Hepatic stellate cell (primary cell): ENCODE data around the gene BBOX1.
"Not testable (repeated sequence)": the region's sequence is repeated elsewhere in the genome, so short reads cannot be mapped to it uniquely, and the experiment has no call there.

Experiments
- DNase-seq: peaks from one replicate; pipeline ENCODE4 v3.0.0; 2011; ENCODE audit warnings: low spot score

The BBOX1 gene

DNA sequence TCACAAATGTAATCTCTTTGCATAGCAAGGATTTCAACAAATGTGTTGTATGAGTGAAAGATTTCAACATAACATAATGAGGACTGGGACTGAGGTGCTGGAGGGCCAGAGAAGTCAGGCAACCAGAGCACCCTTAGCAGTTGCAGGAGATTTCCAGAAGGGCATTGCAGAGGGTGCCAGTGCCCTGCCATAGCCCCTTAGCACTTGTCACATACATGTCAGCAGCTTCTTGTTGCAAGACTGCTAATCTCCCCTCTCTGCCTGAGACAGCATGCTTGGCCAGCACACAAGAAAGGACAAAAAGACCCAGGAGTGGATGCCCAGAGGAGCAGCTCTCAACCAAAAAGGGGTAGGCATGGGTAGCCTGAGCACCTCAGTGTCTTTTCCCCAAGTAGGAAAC is 43.2 kb downstream of the BBOX1 start:
- no peak for DNase-seq

DNA sequence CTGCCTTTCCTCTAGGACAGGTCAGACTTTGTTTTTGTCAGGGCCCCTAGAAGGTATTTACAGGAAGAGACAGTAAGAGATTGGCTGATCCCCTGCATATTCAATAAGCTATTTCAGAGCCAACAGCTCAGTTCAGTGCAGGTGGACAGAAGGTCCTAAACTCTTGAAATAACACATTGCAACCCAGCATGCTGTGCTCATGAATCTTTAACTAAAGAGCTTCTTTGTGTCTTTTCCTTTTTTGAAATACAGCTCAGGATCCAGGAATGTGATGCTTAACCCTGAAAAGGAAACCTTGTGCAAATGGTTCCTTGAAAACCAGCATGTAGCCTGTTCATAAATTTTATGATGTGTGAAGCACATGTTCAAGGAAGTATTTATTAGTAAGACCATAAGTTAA is 43.9 kb downstream of the BBOX1 start:
- no peak for DNase-seq

DNA sequence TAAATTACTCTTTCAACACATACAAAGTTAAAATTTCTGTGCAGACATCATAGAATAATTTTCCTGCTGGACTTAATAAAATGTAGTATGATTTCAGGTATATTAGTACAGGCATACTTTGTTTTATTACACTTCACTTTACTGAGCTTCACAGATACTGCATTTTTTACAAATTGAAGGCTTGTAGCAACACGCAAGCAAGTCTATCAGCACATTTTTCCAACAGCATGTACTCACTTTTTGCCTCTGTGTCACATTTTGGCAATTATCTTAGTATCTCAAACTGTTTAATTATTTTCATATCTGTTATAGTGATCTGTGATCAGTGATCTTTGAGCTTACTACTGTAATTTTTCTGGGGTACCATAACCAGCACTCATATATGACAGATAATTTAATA is 44.5 kb downstream of the BBOX1 start:
- no peak for DNase-seq

DNA sequence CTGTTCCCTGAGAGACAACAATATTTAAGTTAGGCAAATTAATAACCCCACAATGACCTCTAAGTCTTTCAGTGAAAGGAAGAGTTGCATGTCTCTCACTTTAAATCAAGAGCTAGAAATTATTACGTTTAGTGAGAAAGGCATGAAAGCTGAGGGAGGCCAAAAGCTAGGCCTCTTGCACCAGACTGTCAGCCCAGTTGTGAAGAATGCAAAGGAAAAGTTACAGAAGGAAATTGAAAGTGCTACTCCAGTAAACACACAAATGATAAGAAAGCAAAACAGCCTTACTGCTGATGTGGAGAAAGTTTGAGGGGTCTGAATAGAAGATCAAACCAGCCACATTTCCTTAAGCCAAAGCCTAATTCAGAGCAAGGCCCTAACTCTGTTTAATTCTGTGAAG is 45.0 kb downstream of the BBOX1 start:
- DNase-seq: no peak

DNA sequence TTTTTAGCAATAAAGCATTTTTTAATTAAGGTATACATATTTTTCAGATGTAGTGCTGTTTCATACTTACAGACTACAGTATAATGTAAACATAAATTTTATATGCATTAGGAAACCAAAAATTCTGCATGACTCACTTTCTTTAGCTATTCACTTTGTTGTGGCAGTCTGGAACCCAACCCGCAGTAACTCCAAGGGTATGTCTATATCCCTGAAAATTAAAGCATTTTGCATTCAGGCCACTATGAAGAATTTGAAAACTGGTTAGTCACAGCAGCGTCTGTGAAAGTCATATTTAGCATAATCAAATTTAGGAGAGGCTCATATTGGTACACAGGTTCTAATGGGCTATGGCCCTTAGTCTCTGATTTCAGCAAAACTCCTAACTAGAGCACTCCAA is 46.8 kb downstream of the BBOX1 start:
- DNase-seq: no peak

DNA sequence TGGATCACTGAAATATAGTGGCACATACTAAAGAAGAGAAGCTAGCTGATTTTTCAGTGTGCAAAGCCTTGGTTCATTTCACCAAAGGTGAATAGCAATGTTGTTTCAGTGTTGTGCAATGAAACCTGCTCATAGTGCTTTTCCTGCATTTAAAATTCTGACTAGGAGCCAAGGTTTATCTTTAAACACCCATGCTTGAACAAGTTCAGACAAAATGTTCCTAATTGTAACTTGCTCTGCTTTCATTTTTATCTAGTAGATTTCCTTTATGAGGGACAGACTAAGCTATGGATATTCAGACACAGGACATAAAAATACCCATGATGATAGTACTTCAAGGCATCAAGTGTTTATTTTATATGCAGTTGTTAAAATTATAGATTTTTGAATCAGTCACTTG is 47.7 kb downstream of the BBOX1 start:
- no peak for DNase-seq

DNA sequence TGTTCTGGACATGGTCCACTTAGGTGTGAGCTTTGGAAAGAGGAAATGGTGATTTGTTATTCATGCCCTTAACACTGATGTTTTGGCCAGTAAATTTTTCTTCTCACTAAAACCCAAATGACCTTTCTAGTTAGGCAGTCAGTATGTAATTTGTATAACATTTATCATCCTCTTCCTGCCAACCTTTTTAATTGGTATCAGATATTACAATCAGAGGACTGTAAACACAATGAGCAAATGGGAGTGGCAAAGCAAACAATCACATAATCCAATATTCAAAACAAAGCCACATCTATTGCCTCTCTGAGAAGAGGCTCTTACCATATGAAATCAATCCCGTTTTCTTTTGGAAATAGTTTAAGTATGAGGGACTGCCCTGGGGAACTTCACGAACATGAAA is 49.1 kb downstream of the BBOX1 start:
- DNase-seq: no peak

DNA sequence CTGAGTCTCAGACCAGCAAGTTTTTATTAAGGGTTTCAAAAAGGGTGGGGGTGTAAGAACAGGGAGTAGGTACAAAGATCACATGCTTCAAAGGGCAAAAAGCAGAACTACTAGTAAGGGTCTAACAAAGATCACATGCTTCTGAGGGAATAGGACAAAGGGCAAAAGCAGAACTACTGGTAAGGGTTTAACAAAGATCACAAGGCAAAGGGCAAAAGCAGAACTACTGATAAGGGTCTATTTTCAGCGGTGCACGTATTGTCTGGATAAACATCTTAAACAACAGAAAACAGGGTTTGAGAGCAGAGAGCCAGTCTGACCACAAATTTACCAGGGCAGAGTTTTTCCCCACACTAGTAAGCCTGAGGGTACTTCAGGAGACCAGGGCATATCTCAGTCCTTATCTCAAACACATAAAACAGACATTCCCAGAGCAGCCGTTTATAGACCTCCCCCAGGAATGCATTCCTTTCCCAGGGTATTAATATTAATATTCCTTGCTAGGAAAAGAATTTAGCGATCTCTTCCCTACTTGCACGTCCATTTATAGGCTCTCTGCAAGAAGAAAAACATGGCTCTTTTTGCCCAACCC is 49.8 kb downstream of the BBOX1 start:
- DNase-seq: not testable (repeated sequence)

DNA sequence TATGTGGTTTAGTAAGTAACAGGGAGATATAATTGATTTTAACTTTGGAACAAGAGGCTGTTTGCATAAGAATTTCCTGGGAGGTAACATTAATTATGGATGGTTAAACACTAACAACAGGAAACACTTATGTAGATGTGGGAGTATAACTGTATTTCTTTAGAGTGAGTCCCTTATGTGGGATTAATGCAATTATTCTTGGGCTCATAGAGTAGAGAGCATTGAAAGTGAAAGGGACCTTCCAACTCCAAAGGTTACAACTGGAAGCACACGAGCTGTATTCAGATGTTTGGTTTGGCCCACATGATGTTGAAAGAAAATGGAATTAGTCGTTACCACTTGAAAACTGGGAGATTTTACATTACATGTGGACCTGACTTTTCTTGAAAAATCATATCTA is 53.5 kb downstream of the BBOX1 start:
- DNase-seq: no peak

DNA sequence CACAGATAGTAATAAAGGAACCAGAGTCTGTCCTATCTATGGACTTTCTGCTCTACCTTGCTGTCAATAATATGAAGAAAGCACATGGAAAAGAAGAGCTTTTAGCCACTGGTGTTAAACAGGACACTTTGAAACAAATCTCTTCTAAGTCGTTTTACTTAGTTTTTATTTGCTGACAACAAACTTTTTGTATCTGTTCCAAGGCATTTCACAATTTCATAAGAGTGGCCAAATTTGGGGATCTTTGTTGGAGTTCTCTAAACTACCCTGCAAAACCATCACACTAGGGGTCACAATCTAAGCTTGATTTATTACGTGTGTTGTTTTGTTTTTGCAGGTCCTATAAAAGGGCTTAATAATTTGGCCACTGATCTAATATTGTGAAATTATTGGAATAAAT is 54.4 kb downstream of the BBOX1 start:
- no peak for DNase-seq

DNA sequence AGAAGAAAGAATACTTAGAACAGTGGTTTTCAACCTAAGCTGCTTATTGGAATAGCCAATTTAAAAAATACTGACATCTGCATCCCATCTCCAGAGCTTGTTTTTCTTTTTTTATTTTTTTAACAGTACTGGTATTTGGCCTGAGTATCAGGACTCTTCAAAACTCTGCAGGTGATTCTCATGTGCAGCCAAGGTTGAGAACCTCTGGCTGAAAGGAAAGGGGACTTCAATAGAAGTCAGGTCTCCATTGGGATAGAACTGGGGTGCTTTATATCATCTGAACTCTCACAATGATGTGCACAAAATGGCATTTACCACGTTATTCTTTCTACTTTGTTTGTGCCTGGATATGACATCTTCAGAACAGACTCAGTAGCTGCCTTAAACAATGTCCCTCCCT is 55.3 kb downstream of the BBOX1 start:
- no peak for DNase-seq

DNA sequence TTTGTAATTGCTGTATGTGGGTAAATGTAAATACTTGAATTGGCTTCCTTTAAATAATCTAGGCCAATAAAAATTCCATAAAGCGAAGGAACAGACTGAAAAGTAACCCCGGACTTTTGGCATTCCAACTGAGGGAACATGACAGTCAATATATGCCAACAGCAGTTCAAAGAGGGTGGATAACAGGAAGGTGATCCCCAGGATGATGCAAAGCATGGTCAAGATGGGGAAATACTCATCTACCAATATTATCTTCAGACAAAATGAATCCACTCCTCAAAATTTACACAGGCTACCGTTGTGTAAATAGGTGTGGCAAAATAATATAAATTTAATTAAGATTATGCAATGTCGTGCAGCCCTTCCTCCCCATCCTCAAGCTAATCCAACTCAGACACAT is 56.9 kb downstream of the BBOX1 start:
- no peak for DNase-seq

DNA sequence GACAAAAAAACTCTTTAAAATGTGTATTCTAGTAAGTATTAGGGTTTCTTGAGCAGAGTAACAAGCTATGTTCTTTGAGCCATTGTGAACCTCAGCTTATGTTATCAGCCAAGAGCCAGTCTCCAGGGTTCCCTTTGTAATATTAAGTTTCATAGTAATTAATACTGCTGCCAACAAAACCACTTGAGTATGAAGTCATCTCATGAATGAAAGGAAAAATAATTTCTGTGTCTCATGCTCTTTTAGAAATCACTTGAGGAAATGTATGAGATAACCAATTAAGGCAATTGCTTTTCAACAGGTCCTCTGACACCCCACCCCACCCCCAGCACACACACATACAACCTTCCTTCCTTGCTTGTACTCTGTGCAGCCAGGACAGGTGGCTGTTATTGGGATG is 59.9 kb downstream of the BBOX1 start:
- DNase-seq: no peak

DNA sequence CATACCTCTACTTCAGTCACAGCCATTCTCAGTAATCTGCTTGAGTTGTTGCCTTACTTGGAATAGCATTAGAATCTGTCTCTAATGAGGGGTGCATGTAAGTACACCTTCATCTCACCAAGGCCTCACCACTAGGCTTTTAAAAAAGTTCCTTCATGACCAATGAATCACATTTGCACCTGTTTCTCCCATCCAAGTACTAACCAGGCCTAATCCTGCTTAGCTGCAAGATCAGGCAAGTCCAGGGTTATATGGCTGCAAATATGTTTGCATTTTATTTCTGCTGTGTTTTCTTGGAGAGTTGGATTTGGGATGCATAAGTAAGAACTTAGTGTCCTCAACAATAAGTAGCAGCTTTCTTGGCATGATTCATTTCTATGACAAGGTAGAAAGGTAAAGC is 66.9 kb downstream of the BBOX1 start:
- DNase-seq: no peak

DNA sequence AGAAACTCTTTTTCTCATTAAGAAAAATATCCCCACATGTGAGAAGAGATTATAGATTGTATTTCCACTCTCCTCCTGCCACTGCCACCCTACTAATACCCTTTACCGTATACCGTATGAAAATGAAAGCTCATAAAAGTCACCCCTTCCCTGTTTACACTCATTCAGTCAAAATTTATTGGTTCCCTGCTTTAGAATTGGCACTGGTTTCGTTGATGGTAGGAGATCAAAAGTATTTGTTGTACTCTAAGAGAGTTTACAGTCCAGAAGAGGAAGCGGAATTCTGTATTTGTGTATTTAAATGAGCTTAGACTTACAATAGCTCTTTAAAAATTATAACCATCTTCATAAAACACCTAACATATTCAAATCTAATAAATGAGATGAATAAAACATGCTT is 68.2 kb downstream of the BBOX1 start:
- no peak for DNase-seq

DNA sequence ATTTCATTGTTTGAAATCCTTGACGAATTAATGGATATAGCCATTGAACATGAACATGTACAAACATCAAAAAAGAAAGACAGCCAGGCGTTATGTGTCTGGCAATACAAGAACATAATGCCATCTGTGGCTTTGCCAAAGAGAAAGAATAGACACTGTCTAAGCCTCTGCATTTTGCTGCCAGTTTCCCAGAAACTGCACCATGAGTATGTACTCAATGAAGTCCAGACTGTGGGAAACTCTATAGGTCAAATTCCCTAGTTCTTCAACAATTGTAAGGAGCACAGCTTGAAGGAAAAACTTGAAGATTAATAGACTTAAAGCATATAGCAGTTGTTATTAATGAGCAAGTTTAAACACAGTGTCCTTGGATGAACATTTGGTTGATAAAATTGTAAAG is 71.3 kb downstream of the BBOX1 start:
- DNase-seq: no peak

DNA sequence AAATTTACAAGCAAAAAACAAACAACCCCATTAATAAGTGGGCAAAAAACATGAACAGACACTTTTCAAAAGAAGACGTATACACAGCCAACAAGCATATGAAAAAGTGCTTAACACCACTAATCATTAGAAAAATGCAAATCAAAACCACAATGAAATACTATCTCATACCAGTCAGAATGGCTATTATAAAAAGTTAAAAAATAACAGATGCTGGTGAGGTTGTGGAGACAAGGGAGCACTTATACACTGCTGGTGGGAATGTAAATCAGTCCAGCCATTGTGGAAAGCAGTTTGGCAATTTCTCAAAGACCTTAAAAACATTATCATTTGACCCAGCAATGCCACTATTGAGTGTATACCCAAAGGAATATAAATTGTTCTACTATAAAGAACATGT is 72.3 kb downstream of the BBOX1 start:
- DNase-seq: no peak

DNA sequence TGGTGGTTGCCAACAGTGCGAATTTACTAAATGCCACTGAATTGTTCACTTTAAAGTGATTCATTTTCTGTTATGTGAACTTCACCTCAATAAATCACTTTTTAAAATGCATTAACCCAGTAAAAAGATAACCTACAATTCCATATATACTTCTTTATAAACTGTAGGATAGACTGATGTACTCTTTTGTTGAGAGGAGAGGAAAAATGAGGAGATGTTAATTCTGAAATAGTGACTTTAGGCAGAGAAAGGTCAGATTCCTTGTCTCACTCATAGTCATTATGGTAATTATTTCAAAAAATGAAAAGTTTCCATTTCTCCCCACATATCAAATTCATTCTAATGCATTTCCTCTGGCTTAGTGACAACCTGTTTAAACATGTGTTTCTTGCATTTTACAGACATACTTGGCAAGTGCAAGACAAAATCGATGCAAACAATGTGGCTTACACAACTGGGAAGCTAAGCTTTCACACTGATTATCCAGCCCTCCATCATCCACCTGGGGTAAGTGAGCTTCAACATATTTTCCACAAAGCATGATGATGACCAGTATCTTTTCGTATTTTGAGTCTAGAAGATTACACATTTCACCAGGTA is 74.5 kb downstream of the BBOX1 start:
- DNase-seq: no peak

DNA sequence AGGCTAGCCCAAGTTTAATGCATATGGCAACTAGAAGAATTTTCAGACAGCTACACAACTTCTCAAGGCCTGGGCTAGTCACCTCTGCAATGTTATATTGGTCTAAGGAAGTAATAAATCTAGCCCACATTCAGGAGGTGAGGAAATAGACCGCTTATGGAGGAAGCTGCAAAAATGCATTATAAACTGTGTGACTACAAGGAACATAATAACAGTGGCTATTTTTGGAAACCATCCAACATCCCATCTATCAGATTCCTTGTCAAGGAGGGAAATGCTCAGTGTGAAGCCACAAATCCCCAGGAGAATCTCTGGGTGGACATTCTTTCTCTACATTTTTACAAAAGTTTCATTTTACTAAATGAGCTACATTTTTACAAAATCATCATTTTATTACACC is 76.1 kb downstream of the BBOX1 start:
- no peak for DNase-seq

DNA sequence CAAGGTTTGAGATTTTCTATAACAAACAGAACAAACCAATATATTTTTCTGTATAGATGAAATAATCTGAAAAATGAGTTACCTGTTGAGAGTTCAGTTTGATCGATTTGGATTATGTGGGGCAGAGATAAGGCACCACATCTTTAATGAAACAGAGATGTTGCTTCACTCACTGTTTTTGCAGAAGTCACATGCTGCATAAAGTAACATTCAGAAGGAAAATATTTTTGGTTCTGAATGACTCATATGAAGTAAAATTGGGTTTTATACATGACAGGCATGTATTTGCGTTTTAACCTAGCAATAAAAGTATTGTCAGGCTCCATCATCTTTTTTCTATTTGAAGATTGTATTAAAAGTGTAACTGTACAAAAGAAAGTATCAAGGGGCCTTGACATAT is 77.8 kb downstream of the BBOX1 start:
- DNase-seq: no peak

DNA sequence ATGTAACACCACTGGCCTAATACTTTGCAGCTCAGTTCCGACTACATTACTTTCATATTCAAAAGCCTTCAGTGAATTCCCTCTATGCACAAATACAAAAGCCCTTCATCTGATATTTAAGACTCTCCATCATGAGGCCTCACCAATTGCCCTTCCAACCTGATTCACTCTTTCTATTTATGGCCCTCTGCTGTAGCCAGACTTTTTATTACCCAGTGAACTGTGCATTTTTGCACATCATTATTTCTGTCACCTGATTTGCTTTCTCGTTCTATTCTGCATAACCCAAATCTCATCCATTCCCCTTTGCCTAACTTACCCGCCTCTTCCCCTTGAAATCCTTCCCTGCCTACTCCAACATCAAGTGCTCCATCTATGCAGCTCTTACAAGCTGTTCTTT is 78.3 kb downstream of the BBOX1 start:
- no peak for DNase-seq

DNA sequence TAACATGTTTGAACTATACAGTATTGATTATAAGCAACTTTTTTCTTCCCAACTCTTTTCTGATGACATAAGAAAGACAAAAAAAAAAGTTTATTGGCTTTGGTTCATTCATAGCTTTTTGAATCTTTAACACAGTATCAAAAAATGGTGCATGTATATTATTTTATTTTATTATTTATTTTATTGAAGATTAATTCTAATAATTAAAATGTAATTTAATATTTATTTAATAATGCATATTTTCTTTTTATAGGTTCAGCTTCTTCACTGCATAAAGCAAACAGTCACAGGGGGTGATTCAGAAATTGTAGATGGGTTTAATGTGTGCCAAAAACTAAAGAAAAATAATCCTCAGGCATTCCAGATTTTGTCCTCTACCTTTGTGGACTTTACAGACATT is 78.8 kb downstream of the BBOX1 start:
- DNase-seq: no peak

DNA sequence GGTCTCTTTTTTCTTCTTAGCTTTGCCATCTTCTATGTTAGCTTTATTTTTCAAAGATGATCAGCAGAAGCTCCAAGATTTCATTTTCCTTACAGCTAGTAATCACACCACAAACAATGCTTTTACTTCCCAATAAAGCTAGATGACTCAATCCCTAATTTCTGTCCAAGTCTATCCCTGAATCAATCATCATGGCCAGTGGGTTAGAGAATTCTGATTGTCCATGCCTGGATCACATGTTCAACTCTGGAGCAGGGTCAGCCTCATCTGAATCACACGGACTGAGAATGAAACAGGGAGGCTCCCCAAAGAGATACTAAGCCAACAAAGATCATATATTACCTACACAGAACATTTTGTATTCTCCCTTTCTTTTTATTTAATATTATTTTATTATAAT is 79.6 kb downstream of the BBOX1 start:
- DNase-seq: no peak

DNA sequence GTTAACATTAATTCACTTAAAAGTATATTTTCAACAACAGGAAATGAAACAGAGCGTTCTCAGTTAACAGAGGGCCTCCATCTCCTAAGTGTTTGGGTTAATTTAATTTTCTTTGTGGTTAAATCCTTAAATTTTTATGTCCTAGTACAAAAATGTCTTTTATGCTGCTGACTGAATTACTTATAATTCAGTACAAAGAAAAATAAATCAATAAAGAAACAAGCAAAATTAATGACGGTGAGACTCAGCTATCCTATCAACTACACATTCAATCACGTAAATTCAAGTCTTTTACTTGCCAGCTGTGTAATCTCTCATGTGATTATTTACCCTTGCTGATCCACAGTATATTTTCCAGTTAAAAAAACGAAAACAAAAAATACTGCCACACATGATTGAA is 81.4 kb downstream of the BBOX1 start:
- no peak for DNase-seq
